Measurements from ENCODE around the gene CDK7. TPM values are rescaled to one million over a fixed set of nuclear protein-coding genes. Genes with fewer than 3 reads are reported as not detected.

The CDK7 gene
- total RNA-seq (17.3 and 87.5 TPM in 2 replicates), polyA plus RNA-seq (27.8 and 38.4 TPM in 2 replicates)

GRCh38 chr5:69234457-69235268 is at the start of gene CDK7:
Gene CDK7, plus strand, starts transcription at chr5:69234886. Its CDS starts 90 bp downstream, at chr5:69234976.
- Histone ChIP-seq H3K27me3 (no peaks in the 10 kb centered on the region), H3K36me3 (no peaks in the 10 kb centered on the region), H3K4me3 (peak within 1 kb of the TSS; percentile 59), H3K27ac (peak within 1 kb of the TSS; percentile 74), H3K4me1 (ENCODE audit: low read depth) (peaks cover 10% of the 10 kb centered on the region), H3K9me3 (ENCODE audit: low read depth) (no peaks in the 10 kb centered on the region)
- TF ChIP-seq, protein P1, sequence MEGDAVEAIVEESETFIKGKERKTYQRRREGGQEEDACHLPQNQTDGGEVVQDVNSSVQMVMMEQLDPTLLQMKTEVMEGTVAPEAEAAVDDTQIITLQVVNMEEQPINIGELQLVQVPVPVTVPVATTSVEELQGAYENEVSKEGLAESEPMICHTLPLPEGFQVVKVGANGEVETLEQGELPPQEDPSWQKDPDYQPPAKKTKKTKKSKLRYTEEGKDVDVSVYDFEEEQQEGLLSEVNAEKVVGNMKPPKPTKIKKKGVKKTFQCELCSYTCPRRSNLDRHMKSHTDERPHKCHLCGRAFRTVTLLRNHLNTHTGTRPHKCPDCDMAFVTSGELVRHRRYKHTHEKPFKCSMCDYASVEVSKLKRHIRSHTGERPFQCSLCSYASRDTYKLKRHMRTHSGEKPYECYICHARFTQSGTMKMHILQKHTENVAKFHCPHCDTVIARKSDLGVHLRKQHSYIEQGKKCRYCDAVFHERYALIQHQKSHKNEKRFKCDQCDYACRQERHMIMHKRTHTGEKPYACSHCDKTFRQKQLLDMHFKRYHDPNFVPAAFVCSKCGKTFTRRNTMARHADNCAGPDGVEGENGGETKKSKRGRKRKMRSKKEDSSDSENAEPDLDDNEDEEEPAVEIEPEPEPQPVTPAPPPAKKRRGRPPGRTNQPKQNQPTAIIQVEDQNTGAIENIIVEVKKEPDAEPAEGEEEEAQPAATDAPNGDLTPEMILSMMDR (IDR thresholded peaks at IDR 0.05; ENCODE audit: low read depth, low read length) = no peak
- DNase-seq (ENCODE audit: low read depth in 1 of 2, low spot score in 1 of 2) = peak; percentile 94 to 96

GRCh38 chr5:69187342-69187741 is 47.3 kb upstream of the CDK7 start:
- Histone ChIP-seq H3K27ac (no peak overlapping the region), H3K4me3 (no peak overlapping the region), H3K27me3 (no peaks in the 10 kb centered on the region), H3K4me1 (ENCODE audit: low read depth) (no peaks in the 10 kb centered on the region), H3K9me3 (ENCODE audit: low read depth) (no peaks in the 10 kb centered on the region), H3K36me3 (no peaks in the 10 kb centered on the region)
- DNase-seq (ENCODE audit: low read depth in 1 of 2, low spot score in 1 of 2) = no peak
- TF ChIP-seq, protein P1 (IDR thresholded peaks at IDR 0.05; ENCODE audit: low read depth, low read length) = no peak

- Histone ChIP-seq H3K27ac (peak overlapping the region; percentile 75), H3K4me3 (peak overlapping the region; percentile 52), H3K4me1 (ENCODE audit: low read depth) (no peaks in the 10 kb centered on the region), H3K9me3 (ENCODE audit: low read depth) (no peaks in the 10 kb centered on the region), H3K36me3 (no peaks in the 10 kb centered on the region), H3K27me3 (no peaks in the 10 kb centered on the region)
- no peak for DNase-seq (ENCODE audit: low read depth in 1 of 2, low spot score in 1 of 2)
- TF ChIP-seq, protein P1 (IDR thresholded peaks at IDR 0.05; ENCODE audit: low read depth, low read length) = no peak
Observed at GRCh38 chr5:69188811-69189161, 45.9 kb upstream of the CDK7 start.

- DNase-seq (ENCODE audit: low read depth in 1 of 2, low spot score in 1 of 2) = peak; percentile 93
- Histone ChIP-seq H3K4me3 (peak within 1 kb of the TSS; percentile 52), H3K4me1 (ENCODE audit: low read depth) (no peaks in the 10 kb centered on the region), H3K36me3 (no peaks in the 10 kb centered on the region), H3K9me3 (ENCODE audit: low read depth) (no peaks in the 10 kb centered on the region), H3K27ac (peak within 1 kb of the TSS; percentile 75), H3K27me3 (no peaks in the 10 kb centered on the region)
- TF ChIP-seq, protein P1 (IDR thresholded peaks at IDR 0.05; ENCODE audit: low read depth, low read length) = no peak
Observed at GRCh38 chr5:69189162-69190086, 45.3 kb upstream of the CDK7 start, which contains the start of gene CENPH. Gene CENPH, plus strand, starts transcription at chr5:69189583. Its CDS starts 52 bp downstream, at chr5:69189635.

DNA sequence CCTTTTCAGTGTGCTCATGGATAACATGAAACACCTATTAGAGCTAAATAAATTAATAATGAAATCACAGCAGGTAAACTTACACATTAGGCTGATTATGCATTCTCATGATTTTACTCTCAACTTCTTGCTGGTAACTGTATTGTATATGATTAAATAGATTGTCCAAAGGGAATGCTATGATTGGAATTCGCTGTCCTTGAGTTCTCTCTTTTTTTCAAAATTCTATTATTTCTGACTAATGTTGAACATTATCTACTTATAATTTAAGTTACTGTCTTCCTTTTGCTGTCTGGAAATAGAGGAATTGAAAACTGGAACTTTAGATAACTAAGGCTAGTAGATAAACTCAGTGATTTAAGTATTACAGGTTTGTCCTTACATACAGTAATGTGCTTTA is 32.2 kb upstream of the CDK7 start:
- Histone ChIP-seq H3K9me3 (ENCODE audit: low read depth) (no peaks in the 10 kb centered on the region), H3K4me1 (ENCODE audit: low read depth) (no peaks in the 10 kb centered on the region), H3K27ac (no peak overlapping the region), H3K4me3 (no peak overlapping the region), H3K36me3 (no peaks in the 10 kb centered on the region), H3K27me3 (no peaks in the 10 kb centered on the region)
- TF ChIP-seq, protein P1 (IDR thresholded peaks at IDR 0.05; ENCODE audit: low read depth, low read length) = no peak
- DNase-seq (ENCODE audit: low read depth in 1 of 2, low spot score in 1 of 2) = no peak

Measured in cardiac muscle cell (in vitro differentiated cells and primary cell).